Colonic mucosa (tissue), 4 donors: ENCODE results near the gene SCAI. TPM values are rescaled to one million over a fixed set of nuclear protein-coding genes. Genes with fewer than 3 reads are reported as not detected.
"Not testable (repeated sequence)": the region's sequence is repeated elsewhere in the genome, so short reads cannot be mapped to it uniquely, and the experiment has no call there.

Experiments used
- DNase-seq: peaks from one replicate; pipeline ENCODE4 v3.0.0-alpha.2; 2020
- H3K27ac ChIP-seq: fragments of 200-600 bp; one replicate; pipeline ENCODE4 v1.8.0; 2021
- H3K27me3 ChIP-seq: fragments of 200-600 bp; one replicate; pipeline ENCODE4 v1.8.0; 2021
- H3K36me3 ChIP-seq: fragments of 200-600 bp; one replicate; pipeline ENCODE4 v1.8.0; 2021
- H3K4me1 ChIP-seq: fragments of 200-600 bp; one replicate; pipeline ENCODE4 v1.8.0; 2021; ENCODE audit warnings: mild to moderate bottlenecking
- H3K4me3 ChIP-seq: fragments of 200-600 bp; one replicate; pipeline ENCODE4 v1.8.0; 2021
- H3K9ac ChIP-seq, 2 donors: one replicate each; pipeline ENCODE4 v1.7.0; 2013; ENCODE audit warnings: control low read depth in 2 of 2, low read depth in 2 of 2, low read length in 2 of 2
- H3K9me3 ChIP-seq: fragments of 200-600 bp; one replicate; pipeline ENCODE4 v1.8.0; 2021
- CTCF ChIP-seq: fragments of 200-600 bp; IDR thresholded peaks from one replicate; pipeline ENCODE4 v1.8.0; 2022; ENCODE audit warnings: antibody characterized with exemption, mild to moderate bottlenecking
- intact Hi-C: fragments of 100-400 bp; cut with DNase I; formaldehyde crosslinking; loops from one replicate; pipeline ENCODE4 v1.14.1; 2022
- total RNA-seq, 2 donors: library from RNA; stranded (reverse); fragmentation: NEBNext Ultra II Directional in 1 of 2; extraction: Animal tissue kit (Norgen Biotek cat#: 25700) in 1 of 2; gene quantifications; one replicate each; pipeline ENCODE4 v1.2.1, GENCODE V29; 2021
- donor health status: healthy.
- donor health status: DM: no; HTN: no; CAD: no.
- donor health status: DM: no; HTN: no; CAD: no.

SCAI gene
- total RNA-seq, 2 donors from 2014 or later, result 6.7 to 8.3 TPM

GRCh38 chr9:125110464-125110863 lies 32.9 kb downstream of the SCAI start:
- no peak overlapping the region for H3K4me3 ChIP-seq
- no peak for TF ChIP-seq CTCF
- no peaks in the 10 kb centered on the region for H3K27me3 ChIP-seq
- no peak overlapping the region for H3K27ac ChIP-seq
- H3K4me1 ChIP-seq, result no peaks in the 10 kb centered on the region
- H3K9me3 ChIP-seq, result no peaks in the 10 kb centered on the region
- DNase-seq, result no peak
- H3K36me3 ChIP-seq, result no peaks in the 10 kb centered on the region
- no peak overlapping the region for H3K9ac ChIP-seq
- intact Hi-C loops, result no loop called here

GRCh38 chr9:125108541-125108940 lies 34.8 kb downstream of the SCAI start:
- H3K9ac ChIP-seq, intact Hi-C loops, H3K4me1 ChIP-seq, DNase-seq, H3K27ac ChIP-seq, H3K4me3 ChIP-seq, H3K36me3 ChIP-seq, H3K9me3 ChIP-seq, H3K27me3 ChIP-seq: not testable (repeated sequence)

GRCh38 chr9:125106285-125106893 lies 36.9 kb downstream of the SCAI start:
- no peaks in the 10 kb centered on the region for H3K27me3 ChIP-seq
- H3K4me1 ChIP-seq, result no peaks in the 10 kb centered on the region
- no peak for TF ChIP-seq CTCF
- no peaks in the 10 kb centered on the region for H3K36me3 ChIP-seq
- no peak for DNase-seq
- intact Hi-C loops, result no loop called here
- no peak overlapping the region for H3K27ac ChIP-seq
- H3K9me3 ChIP-seq, result no peaks in the 10 kb centered on the region
- H3K4me3 ChIP-seq, result no peak overlapping the region
- H3K9ac ChIP-seq, result no peak overlapping the region

GRCh38 chr9:125103770-125104460 lies 39.4 kb downstream of the SCAI start:
- no peak overlapping the region for H3K9ac ChIP-seq
- H3K9me3 ChIP-seq, result no peaks in the 10 kb centered on the region
- no peak for TF ChIP-seq CTCF
- no peaks in the 10 kb centered on the region for H3K36me3 ChIP-seq
- H3K27me3 ChIP-seq, result no peaks in the 10 kb centered on the region
- intact Hi-C loops, result no loop called here
- no peak overlapping the region for H3K27ac ChIP-seq
- H3K4me3 ChIP-seq, result no peak overlapping the region
- no peaks in the 10 kb centered on the region for H3K4me1 ChIP-seq
- DNase-seq, result no peak

GRCh38 chr9:125103021-125103420 lies 40.3 kb downstream of the SCAI start:
- Histone ChIP-seq H3K27me3 (no peaks in the 10 kb centered on the region), H3K9me3 (no peaks in the 10 kb centered on the region)

More at GRCh38 chr9:125103021-125103420, 40.3 kb downstream of the SCAI start:
- no peaks in the 10 kb centered on the region for H3K4me1 ChIP-seq
- no peak overlapping the region for H3K4me3 ChIP-seq
- no peak for TF ChIP-seq CTCF
- no peak for DNase-seq
- no peak overlapping the region for H3K9ac ChIP-seq
- no peaks in the 10 kb centered on the region for H3K36me3 ChIP-seq
- intact Hi-C loops, result no loop called here
- H3K27ac ChIP-seq, result no peak overlapping the region
